ENCODE results near the gene SPART. TPM values are rescaled to one million over a fixed set of nuclear protein-coding genes. Genes with fewer than 3 reads are reported as not detected.

Gene SPART
- polyA plus RNA-seq, 1 of the 3 experiments (the other 2 are of a cell fraction) = 4.8 TPM

Small RNA genes lying within 50 kb of the gene (small RNA-seq; reads per million reads assigned to genes)
- gene RNU6-71P = 0 reads per million in 7 experiments

Other genes starting within 250 kb of the SPART start
- 0.94 and 1.1 TPM in 2 replicates for gene DCLK1, start 215.0 kb downstream of the SPART start, polyA plus RNA-seq (2012; rRNA removed)
- gene SOHLH2, start 131.8 kb downstream of the SPART start, polyA plus RNA-seq (2012; rRNA removed) = 0.85 and 1.2 TPM in 2 replicates
- 1.8 and 3.1 TPM in 2 replicates for gene CCDC169, start 48.6 kb downstream of the SPART start, polyA plus RNA-seq (2012; rRNA removed)
- 0.21 and 0.23 TPM in 2 replicates for gene CCNA1, start 86.1 kb upstream of the SPART start, polyA plus RNA-seq (2012; rRNA removed)

All from SK-N-SH (cell line).